ENCODE measurements around the gene SYNJ2.

The SYNJ2 gene

GRCh38 chr6:158064725-158065251, 83.1 kb downstream of the SYNJ2 start:
- H3K36me3 ChIP-seq (ENCODE audit: control insufficient read depth, insufficient read depth, low read length): 0 out of 2 replicates have a peak, but pooled peaks cover 3% of the 10 kb centered on the region
- H3K4me1 ChIP-seq (ENCODE audit: control insufficient read depth, insufficient read depth, low read length): peaks cover 2% of the 10 kb centered on the region; the same call in 1 of the 2 replicates
- H3K27ac ChIP-seq (ENCODE audit: low read length): no peak overlapping the region

GRCh38 chr6:158066136-158066781, 84.6 kb downstream of the SYNJ2 start:
- H3K36me3 ChIP-seq (ENCODE audit: control insufficient read depth, insufficient read depth, low read length): 0 out of 2 replicates have a peak, but pooled peaks cover 3% of the 10 kb centered on the region
- no peak overlapping the region for H3K27ac ChIP-seq (ENCODE audit: low read length)
- no CpG with 5 or more reads among the region's 23 CpGs for WGBS (ENCODE audit: insufficient coverage, insufficient read length)
- H3K4me1 ChIP-seq (ENCODE audit: control insufficient read depth, insufficient read depth, low read length): no peaks in the 10 kb centered on the region; the same call in 1 of the 2 replicates
- no peak overlapping the region; the same call in 1 of the 2 replicates for H3K4me3 ChIP-seq (ENCODE audit: low read length)
- no peak for DNase-seq (ENCODE audit: low read depth, low spot score)
- H3K27me3 ChIP-seq (ENCODE audit: control insufficient read depth, insufficient read depth, low read length): no peaks in the 10 kb centered on the region
- H3K9me3 ChIP-seq (ENCODE audit: control insufficient read depth, insufficient read depth, low read length): no peaks in the 10 kb centered on the region

More at GRCh38 chr6:158064725-158065251, 83.1 kb downstream of the SYNJ2 start:
- DNase-seq (ENCODE audit: low read depth, low spot score): no peak
- WGBS (ENCODE audit: insufficient coverage, insufficient read length): no CpG with 5 or more reads among the region's 24 CpGs
- no peaks in the 10 kb centered on the region for H3K9me3 ChIP-seq (ENCODE audit: control insufficient read depth, insufficient read depth, low read length)
- no peaks in the 10 kb centered on the region for H3K27me3 ChIP-seq (ENCODE audit: control insufficient read depth, insufficient read depth, low read length)
- no peak overlapping the region for H3K4me3 ChIP-seq (ENCODE audit: low read length)

GRCh38 chr6:158067436-158068015, 85.9 kb downstream of the SYNJ2 start:
- H3K9me3 ChIP-seq (ENCODE audit: control insufficient read depth, insufficient read depth, low read length): no peaks in the 10 kb centered on the region
- H3K27me3 ChIP-seq (ENCODE audit: control insufficient read depth, insufficient read depth, low read length): no peaks in the 10 kb centered on the region
- DNase-seq (ENCODE audit: low read depth, low spot score): no peak
- H3K36me3 ChIP-seq (ENCODE audit: control insufficient read depth, insufficient read depth, low read length): 0 out of 2 replicates have a peak, but pooled peaks cover 3% of the 10 kb centered on the region
- no peak overlapping the region for H3K27ac ChIP-seq (ENCODE audit: low read length)
- H3K4me1 ChIP-seq (ENCODE audit: control insufficient read depth, insufficient read depth, low read length): no peaks in the 10 kb centered on the region
- no peak overlapping the region for H3K4me3 ChIP-seq (ENCODE audit: low read length)
- WGBS (ENCODE audit: insufficient coverage, insufficient read length): no CpG with 5 or more reads among the region's 10 CpGs

GRCh38 chr6:158068156-158068892, 86.7 kb downstream of the SYNJ2 start:
- Histone ChIP-seq H3K36me3 (ENCODE audit: control insufficient read depth, insufficient read depth, low read length) (0 out of 2 replicates have a peak, but pooled peaks cover 3% of the 10 kb centered on the region), H3K4me1 (ENCODE audit: control insufficient read depth, insufficient read depth, low read length) (no peaks in the 10 kb centered on the region), H3K27me3 (ENCODE audit: control insufficient read depth, insufficient read depth, low read length) (no peaks in the 10 kb centered on the region), H3K9me3 (ENCODE audit: control insufficient read depth, insufficient read depth, low read length) (no peaks in the 10 kb centered on the region), H3K4me3 (ENCODE audit: low read length) (no peak overlapping the region), H3K27ac (ENCODE audit: low read length) (no peak overlapping the region)
- no peak for DNase-seq (ENCODE audit: low read depth, low spot score)
- WGBS (ENCODE audit: insufficient coverage, insufficient read length): no CpG with 5 or more reads among the region's 10 CpGs

GRCh38 chr6:158068893-158069799, 87.5 kb downstream of the SYNJ2 start:
- no peak for DNase-seq (ENCODE audit: low read depth, low spot score)
- H3K27ac ChIP-seq (ENCODE audit: low read length): no peak overlapping the region
- no peaks in the 10 kb centered on the region for H3K4me1 ChIP-seq (ENCODE audit: control insufficient read depth, insufficient read depth, low read length)
- no peaks in the 10 kb centered on the region for H3K36me3 ChIP-seq (ENCODE audit: control insufficient read depth, insufficient read depth, low read length)
- H3K9me3 ChIP-seq (ENCODE audit: control insufficient read depth, insufficient read depth, low read length): no peaks in the 10 kb centered on the region
- WGBS (ENCODE audit: insufficient coverage, insufficient read length): no CpG with 5 or more reads among the region's 14 CpGs
- no peaks in the 10 kb centered on the region for H3K27me3 ChIP-seq (ENCODE audit: control insufficient read depth, insufficient read depth, low read length)
- H3K4me3 ChIP-seq (ENCODE audit: low read length): no peak overlapping the region

GRCh38 chr6:158069800-158070195, 88.1 kb downstream of the SYNJ2 start:
- Histone ChIP-seq H3K36me3 (ENCODE audit: control insufficient read depth, insufficient read depth, low read length) (no peaks in the 10 kb centered on the region), H3K4me1 (ENCODE audit: control insufficient read depth, insufficient read depth, low read length) (no peaks in the 10 kb centered on the region), H3K9me3 (ENCODE audit: control insufficient read depth, insufficient read depth, low read length) (no peaks in the 10 kb centered on the region), H3K4me3 (ENCODE audit: low read length) (no peak overlapping the region), H3K27ac (ENCODE audit: low read length) (no peak overlapping the region), H3K27me3 (ENCODE audit: control insufficient read depth, insufficient read depth, low read length) (no peaks in the 10 kb centered on the region)
- DNase-seq (ENCODE audit: low read depth, low spot score): no peak
- no CpG with 5 or more reads among the region's 6 CpGs for WGBS (ENCODE audit: insufficient coverage, insufficient read length)

GRCh38 chr6:158070513-158070912, 88.8 kb downstream of the SYNJ2 start:
- Histone ChIP-seq H3K4me3 (ENCODE audit: low read length) (no peak overlapping the region), H3K27ac (ENCODE audit: low read length) (no peak overlapping the region), H3K36me3 (ENCODE audit: control insufficient read depth, insufficient read depth, low read length) (no peaks in the 10 kb centered on the region), H3K27me3 (ENCODE audit: control insufficient read depth, insufficient read depth, low read length) (no peaks in the 10 kb centered on the region), H3K4me1 (ENCODE audit: control insufficient read depth, insufficient read depth, low read length) (no peaks in the 10 kb centered on the region), H3K9me3 (ENCODE audit: control insufficient read depth, insufficient read depth, low read length) (no peaks in the 10 kb centered on the region)
- no CpG with 5 or more reads among the region's 10 CpGs for WGBS (ENCODE audit: insufficient coverage, insufficient read length)
- DNase-seq (ENCODE audit: low read depth, low spot score): no peak

- H3K27me3 ChIP-seq (ENCODE audit: control insufficient read depth, insufficient read depth, low read length): no peaks in the 10 kb centered on the region
- no peak for DNase-seq (ENCODE audit: low read depth, low spot score)
- no peak overlapping the region for H3K4me3 ChIP-seq (ENCODE audit: low read length)
- WGBS (ENCODE audit: insufficient coverage, insufficient read length): no CpG with 5 or more reads among the region's 34 CpGs
- no peaks in the 10 kb centered on the region for H3K36me3 ChIP-seq (ENCODE audit: control insufficient read depth, insufficient read depth, low read length)
- no peak overlapping the region for H3K27ac ChIP-seq (ENCODE audit: low read length)
- H3K9me3 ChIP-seq (ENCODE audit: control insufficient read depth, insufficient read depth, low read length): no peaks in the 10 kb centered on the region
- H3K4me1 ChIP-seq (ENCODE audit: control insufficient read depth, insufficient read depth, low read length): no peaks in the 10 kb centered on the region
These were observed 89.7 kb downstream of the SYNJ2 start for GRCh38 chr6:158071121-158072082.

GRCh38 chr6:158072083-158072721, 90.5 kb downstream of the SYNJ2 start:
- Histone ChIP-seq H3K4me3 (ENCODE audit: low read length) (no peak overlapping the region), H3K4me1 (ENCODE audit: control insufficient read depth, insufficient read depth, low read length) (no peaks in the 10 kb centered on the region), H3K27me3 (ENCODE audit: control insufficient read depth, insufficient read depth, low read length) (no peaks in the 10 kb centered on the region), H3K9me3 (ENCODE audit: control insufficient read depth, insufficient read depth, low read length) (no peaks in the 10 kb centered on the region), H3K36me3 (ENCODE audit: control insufficient read depth, insufficient read depth, low read length) (no peaks in the 10 kb centered on the region), H3K27ac (ENCODE audit: low read length) (no peak overlapping the region)
- peak; percentile 18 for DNase-seq (ENCODE audit: low read depth, low spot score)
- no CpG with 5 or more reads among the region's 16 CpGs for WGBS (ENCODE audit: insufficient coverage, insufficient read length)

Measured in iPS DF 6.9 (cell line).